HG02763 (cell line): ENCODE measurements around the gene UBTF.
A peak's percentile ranks its signal among the peaks of the same experiment; 100 is the strongest.

Experiments
- ATAC-seq: cut with Tn5 transposase; IDR thresholded peaks from one replicate; pipeline ENCODE4 v1.9.1; 2021; ENCODE audit warnings: mild to moderate bottlenecking, moderate library complexity; ENCODE audit not compliant: unreplicated experiment

Gene UBTF

DNA sequence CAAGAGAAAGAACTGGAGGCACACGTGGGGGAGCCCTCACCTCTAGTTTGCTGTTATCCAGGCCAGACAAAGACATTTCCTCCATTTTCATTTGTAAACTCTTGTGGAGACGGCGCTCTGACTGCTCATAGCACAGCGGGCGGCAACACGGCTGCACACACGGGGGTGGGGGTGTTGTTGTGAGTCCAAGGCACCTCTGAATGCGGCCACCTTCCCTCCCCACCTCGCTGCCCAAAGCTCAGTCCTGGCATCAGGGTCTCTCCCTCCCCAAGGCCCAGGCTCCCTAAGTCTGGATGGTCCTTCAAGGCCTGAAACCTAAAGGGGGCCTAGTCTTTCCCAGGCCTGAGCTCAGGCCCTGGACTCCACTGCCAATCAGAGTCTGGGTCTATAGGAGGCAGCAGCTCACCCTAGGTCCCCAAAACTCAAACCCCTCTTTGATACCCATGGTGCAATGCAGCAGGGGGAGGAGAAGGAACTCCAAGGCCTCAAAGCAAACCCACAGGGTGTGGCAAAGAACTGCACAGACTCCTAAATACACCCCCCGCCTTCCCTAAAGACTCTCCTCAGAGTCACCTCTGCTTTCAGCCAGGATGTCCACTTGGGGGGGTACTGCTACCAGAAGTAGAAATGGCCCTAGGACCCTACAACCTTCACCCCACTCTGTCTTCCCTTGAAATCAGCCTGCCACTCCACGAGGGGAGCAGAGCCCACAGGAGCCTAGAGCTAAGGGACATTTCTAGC is 21.3 kb downstream of the UBTF start:
- ATAC-seq: no peak

DNA sequence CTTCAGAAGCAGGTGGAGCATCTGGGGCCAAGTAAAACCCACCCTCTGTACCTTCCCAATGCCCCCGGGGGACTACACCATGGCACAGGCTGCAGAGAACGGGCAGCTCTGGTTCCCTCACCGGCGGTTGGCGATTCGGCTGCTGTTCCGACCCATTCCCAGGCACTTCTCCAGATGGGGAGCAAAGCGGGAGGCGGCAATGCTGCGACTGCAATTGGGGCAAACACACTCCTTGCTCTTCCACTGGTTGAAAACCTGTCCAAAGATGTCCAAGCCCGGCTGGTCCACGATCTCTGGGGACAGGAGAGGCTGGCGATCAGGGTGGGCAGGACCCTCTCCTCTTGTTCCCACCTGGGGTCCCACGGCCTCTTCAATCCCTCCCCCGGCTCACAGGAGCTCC is 22.4 kb downstream of the UBTF start:
- ATAC-seq: no peak

DNA sequence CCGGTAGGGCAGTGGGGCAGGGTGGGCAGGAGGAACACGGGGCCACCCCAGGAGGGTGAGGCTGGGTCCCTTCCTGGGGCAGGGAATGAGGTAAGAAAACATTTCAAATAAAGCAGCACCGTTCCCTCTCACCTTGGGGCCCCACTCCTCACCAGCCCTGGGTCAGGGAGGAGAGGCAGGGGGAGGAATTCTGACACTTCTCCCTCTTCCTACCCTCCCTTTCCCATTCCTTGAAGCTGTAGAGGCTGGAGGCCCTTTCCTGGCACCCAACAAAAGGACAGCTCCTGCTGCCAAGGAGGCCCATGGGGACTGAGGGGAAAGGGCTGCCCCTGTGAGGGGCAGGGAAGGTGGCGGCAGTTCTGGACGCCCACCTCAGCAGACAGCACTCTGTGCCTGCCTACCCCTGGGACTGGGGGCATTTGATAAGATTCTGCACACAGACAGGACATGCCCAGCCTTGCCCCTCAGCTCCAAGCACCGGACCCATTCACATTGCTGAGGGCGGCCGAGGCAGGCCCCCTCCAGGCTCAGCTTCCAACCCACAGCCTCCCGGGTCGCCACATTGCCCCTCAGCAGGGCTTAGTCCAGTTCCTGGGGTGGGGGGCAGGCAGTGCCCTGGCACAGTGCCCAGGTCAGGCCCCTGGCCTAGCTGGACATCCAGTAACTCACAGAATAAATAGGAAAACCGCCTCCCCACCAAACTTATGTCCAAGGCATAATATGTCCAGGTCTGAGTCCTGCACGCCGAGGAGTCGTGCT is 26.0 kb downstream of the UBTF start:
- ATAC-seq: no peak

DNA sequence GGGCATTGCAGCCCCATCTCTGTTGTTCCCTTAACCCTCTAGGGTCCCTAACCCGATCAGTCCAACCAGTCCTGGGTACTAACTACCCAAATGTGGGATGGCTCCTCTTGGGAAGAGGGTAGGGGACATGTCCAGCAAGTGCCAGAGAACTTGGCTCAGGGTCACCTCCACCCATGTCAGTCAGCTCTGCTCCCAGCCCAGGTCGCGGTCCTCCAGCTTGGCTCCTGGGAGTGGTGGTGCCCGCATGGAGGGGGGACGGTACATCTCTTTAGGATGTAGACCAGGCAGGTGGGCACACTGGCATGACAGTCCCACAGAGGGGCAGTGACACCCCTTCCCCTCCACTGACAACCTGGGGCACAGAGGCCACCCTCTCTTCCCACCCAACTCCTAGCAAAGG is 26.7 kb downstream of the UBTF start:
- no peak for ATAC-seq

DNA sequence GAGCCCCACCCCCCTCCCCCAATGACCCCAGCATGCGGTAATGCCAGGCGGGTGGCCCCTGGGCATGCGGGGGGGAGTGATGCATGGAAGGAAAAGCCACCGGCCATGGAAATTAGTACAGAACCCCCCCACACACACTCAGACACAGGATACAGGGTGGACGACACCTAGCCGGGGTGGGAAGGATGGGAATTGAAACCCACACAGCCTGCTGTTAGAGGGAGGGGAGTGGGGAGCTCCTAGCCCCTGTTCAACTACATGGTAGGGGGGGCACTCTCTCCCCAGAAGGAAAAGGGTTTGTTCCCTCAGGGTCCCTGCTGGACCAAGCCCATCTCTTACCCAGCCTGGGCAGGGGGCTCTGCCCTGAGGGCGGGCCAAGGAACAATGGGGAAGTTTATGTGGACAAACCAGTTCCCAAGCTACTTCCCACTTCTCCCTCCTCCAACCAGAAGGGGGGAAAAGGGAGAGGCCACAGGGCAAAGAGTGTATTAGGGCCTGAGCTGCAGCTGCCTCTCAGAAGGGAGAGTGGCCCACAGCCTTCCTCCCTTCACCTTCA is 27.5 kb downstream of the UBTF start:
- no peak for ATAC-seq

DNA sequence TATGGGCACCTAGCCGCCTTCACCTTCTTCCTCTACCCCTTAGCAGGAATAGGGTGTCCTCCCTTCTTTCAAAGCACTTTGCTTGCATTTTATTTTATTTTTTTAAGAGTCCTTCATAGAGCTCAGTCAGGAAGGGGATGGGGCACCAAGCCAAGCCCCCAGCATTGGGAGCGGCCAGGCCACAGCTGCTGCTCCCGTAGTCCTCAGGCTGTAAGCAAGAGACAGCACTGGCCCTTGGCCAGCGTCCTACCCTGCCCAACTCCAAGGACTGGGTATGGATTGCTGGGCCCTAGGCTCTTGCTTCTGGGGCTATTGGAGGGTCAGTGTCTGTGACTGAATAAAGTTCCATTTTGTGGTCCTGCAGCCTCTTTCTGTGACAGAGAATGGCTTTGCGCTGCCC is 28.1 kb downstream of the UBTF start:
- ATAC-seq: no peak

DNA sequence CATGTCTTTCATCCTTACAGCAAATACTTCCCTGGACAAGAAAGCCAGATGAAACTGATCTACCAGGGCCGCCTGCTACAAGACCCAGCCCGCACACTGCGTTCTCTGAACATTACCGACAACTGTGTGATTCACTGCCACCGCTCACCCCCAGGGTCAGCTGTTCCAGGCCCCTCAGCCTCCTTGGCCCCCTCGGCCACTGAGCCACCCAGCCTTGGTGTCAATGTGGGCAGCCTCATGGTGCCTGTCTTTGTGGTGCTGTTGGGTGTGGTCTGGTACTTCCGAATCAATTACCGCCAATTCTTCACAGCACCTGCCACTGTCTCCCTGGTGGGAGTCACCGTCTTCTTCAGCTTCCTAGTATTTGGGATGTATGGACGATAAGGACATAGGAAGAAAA is 29.0 kb downstream of the UBTF start:
- no peak for ATAC-seq

DNA sequence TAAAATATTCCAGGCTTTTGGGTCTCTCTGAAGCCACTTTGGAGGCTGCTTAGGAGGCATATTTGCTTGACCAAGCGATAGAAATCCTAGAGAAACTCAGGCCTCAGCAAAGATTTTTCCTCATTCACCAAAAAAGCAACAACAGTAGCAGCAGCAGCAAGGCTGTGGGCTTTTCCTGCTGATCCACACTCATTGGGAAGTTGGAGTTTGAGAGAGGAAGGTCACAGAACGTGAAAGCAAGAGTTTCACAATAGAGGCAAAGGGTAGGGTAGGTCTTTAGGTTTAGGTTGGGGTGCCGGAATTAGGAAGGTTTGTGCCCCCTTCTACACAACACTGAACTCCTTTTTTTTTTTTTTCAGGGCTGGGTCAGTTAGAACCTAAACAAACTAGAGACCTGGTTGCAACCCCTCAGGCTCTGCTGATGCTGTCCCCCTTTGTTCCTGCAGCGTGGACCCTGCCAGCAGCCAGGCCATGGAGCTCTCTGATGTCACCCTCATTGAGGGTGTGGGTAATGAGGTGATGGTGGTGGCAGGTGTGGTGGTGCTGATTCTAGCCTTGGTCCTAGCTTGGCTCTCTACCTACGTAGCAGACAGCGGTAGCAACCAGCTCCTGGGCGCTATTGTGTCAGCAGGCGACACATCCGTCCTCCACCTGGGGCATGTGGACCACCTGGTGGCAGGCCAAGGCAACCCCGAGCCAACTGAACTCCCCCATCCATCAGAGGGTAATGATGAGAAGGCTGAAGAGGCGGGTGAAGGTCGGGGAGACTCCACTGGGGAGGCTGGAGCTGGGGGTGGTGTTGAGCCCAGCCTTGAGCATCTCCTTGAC is 30.7 kb downstream of the UBTF start:
- ATAC-seq: no peak

DNA sequence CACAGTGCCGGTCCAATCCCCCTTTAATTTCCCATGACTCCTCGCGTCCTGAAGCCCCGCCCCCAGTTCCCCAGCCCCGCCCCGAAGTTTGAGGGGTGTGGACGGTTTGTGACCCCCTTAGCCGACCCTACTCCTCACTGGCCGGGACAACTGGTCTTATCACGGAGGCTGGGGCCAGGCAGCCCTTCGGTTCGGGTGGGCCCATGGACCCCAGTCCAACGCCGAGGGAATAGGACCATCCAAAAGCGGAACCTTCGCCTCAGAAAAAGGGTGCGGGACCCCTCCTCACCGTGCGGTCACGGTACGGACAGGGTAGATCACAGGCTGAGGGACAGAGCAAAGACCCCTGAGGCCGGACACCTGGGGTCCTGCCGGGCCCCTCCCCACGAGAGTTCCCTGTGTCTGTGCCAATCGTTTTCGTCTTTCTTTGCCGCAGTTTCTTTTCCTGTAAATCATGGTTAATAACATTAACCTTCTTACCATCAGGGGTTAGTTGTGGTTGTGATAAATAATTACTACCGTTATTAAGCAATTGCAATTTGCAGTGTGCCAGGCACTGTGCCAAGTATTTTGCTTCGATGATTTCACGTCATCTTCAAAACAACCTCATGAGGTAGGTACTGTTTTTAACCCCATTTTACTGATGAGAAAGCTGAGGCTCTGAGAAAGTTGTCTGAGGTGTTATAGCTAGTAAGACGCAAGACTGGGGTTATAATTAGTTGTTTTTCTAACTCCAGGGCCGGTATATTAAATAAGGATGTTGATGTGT is 32.2 kb downstream of the UBTF start:
- peak; percentile 32 for ATAC-seq

DNA sequence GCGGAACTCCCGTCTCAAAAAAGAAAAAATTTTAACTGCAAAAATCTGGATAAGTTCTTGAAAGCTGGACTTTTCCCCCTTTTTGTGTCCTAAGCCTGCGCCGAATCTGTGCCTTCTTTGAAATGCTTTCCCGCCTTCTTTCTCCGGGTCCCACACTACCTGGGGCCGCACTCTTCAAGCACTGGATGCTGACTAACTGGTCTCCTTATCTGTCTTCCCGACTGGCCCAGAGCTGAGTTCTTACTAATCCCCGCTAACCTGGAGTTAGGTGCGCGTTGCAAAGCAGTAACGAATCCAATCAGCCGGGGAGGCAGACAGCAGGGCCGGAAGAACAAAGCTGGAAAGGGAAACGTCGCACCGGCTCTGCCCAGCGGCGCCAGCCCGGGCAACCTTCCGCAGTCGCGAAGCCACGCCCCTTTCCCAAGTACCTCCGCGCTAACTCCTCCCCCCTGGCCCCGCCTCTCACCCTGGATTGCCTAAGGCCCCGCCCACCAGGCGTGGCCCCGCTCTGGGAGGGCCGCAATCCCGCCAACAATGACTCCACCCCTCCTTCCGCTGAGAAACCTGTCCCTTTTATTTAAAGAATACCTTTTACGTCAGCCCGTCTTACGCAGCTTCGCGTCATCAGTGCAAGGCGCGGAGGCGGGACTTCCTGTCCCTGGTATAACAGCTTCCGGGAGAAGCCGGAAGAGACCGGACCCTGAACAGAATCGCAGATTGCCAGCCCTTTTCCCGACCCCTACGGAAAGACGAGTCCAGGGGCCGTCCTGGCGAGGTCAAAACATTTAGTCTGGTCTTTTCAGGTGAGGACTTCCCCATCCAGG is 33.0 kb downstream of the UBTF start, which contains the start of gene TMUB2:
TSS of gene TMUB2 (plus strand) at position 666 of the 824 bp plus-strand sequence. CDS start 737 bp downstream, outside the sequence.
- peak; percentile 90 for ATAC-seq

DNA sequence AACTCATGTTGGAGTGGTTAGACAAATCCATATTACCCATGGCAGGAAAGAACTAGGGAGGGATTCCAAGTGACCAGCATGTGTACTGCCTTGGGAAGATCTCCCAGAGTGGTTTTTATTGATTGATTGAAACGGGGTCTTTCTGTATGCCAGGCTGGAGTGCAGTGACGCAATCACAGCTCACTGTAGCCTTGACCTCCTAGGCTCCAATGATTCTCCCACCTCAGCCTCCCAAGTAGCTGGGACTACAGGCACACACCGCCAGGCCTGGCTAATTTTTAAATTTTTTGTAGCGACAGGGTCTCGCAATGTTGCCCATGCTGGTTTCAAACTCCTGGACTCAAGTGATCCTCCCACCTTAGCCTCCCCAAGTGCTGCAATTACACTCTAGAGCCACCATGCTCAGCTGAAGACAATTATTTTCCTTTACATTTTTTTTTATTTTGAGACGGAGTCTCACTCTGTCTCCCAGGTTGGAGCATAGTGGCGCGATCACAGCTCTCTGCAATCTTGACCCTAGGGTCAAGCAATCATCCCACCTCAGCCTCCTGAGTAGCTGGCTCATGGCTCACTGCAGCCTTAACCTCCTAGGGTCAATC is 35.2 kb downstream of the UBTF start:
- ATAC-seq: no peak

DNA sequence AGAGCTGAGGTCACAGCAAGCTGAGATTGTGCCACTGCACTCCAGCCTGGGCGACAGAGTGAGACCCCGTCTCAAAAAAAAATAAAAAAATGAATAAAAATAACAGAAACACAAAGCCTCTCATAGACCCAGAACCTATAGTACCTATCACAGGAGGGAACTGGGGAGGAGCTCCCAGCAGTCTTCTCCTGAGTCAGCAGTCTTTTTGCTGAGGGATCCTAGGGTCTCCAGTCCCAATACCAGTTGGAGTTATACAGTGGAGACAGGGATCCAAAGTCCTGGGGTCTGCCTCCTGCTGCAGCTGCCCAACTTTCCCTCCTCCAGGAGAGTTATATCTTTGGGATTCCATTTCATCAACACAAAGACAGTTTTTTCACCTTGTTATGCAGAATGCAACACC is 36.5 kb downstream of the UBTF start:
- no peak for ATAC-seq

DNA sequence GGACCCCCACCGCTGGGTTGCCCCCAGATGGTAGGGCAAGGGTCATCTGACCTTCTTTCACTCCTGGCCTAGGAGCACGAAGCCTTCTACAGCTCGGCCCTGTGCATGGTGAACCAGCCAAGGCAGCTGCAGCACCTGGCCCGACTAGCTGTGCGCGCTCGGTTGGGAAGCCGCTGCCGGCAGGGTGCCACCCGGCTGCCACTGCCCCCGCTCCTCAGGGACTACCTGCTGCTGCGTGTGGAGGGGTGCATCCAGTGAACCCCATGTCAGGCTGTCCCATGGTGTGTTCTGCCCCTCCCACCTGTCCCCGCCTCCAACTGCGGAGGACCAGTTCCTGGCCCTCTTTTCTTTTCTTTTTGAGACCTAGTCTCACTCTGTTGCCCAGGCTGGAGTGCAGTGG is 41.3 kb downstream of the UBTF start:
- no peak for ATAC-seq

DNA sequence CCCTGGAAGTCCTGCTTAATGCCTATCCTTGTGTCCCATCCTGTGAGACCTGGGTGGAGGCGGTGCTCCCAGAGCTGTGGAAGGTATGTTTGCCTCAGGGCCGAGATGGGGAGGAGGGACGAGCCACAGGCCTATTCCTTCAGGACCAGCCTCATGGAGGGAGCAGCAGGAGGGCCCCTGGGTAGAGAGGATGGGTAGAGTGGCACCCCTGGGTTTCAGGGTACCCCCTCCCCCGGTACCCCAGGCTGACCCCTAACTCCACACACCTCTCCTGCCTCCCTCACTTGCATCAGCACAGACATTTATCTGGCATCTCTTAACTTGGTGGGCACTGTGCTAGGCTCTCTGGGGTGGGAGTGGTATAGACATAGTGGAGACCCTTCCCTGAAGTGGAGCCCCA is 41.8 kb downstream of the UBTF start:
- ATAC-seq: no peak

DNA sequence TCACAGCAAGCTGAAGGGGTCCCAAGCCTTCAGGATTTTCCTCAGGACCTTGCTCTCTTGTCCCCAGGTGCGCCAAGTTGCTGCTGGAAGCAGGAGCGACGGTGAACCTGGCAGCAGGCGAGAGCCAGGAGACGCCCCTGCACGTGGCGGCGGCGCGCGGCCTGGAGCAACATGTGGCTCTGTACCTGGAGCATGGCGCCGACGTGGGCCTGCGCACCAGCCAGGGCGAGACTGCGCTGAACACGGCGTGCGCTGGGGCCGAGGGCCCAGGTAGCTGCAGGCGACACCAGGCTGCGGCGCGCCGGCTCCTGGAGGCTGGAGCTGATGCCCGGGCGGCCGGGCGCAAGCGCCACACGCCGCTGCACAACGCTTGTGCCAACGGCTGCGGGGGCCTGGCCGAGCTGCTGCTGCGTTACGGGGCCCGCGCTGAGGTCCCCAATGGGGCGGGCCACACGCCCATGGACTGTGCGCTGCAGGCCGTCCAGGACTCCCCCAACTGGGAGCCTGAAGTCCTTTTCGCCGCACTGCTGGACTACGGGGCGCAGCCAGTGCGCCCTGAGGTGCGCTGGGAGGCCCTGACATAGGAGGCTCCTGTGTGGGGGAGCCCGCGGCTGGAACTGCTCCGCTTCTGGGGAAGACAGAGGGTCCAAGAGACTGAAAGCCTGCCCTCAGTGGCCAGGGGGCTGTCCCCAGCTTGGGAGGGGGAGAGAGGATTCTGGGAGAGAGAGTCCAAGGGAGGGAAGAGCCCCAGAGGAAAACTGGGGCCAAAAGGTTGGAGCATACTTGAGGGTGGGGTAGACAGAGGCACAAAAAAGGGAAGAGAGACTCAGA is 42.6 kb downstream of the UBTF start:
- ATAC-seq: no peak

DNA sequence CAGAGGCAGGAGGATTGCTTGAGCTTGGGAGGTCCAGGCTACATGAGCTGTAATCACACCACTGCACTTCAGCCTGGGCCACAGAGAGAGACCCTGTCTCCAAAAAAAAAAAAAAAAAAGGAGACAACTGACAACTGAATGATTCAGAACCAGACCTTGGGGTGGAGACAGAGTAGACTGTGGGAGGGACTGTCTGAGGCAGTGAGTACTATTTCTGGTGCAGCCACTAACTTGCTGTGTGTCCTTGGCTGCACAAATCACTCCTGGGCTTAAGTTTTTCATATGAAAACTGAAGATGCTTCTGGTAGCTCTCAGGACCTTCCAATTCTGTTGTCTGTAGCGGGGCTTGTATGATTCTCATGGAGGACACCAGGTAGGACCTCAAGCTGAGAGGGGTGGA is 43.2 kb downstream of the UBTF start:
- no peak for ATAC-seq

DNA sequence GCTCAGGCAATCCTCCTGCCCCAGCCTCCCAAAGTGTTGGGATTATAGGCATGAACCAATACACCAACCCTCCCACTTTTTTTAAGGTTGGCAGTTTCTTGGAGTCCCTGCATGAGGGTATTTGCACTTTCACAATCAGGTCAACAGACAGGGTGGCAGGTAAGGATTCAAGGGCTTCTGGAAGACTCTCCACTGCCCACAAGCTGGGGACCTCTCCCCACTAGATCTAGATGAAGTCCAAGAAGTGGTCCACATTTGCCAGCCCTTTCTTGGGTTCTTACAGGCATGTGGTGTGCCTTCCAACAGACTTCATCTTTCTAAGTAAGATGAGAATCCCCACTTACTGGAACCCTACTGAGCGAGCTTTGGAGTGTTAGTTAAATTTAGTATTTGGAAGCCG is 45.0 kb downstream of the UBTF start:
- no peak for ATAC-seq

DNA sequence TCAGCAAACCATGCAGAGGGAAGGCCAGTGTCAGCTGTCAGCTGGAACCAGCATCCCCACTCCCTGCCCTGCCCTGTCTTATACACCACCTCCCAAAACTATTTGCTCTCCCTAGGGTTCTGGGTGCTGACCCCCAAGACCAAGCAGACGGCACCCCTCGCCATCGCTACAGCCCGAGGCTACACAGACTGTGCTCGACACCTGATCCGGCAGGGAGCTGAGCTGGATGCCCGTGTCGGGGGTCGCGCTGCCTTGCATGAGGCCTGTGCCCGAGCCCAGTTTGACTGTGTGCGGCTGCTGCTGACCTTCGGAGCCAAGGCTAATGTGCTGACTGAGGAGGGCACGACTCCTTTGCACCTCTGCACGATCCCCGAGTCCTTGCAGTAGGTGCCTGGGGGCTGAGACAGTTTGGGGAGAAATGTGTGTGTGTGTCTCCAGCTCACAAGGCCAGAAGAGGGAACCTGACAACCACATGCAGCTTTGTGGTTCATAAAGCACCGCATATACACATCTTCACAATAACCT is 47.5 kb downstream of the UBTF start:
- ATAC-seq: no peak
